Ovary (tissue), 3 donors: ENCODE measurements around the gene KRTAP26-1.

ENCODE experiments used
- POLR2A ChIP-seq: fragments of 450-650 bp; IDR thresholded peaks from one replicate; pipeline ENCODE4 v1.6.1; 2017; ENCODE audit warnings: antibody characterized with exemption, mild to moderate bottlenecking, moderate library complexity
- TF ChIP-seq, protein P1 (sequence below), 3 donors: fragments of 450-650 bp in 2 of 3; fragments of 200-600 bp in 1 of 3; IDR thresholded peaks; one replicate each; pipeline versions ENCODE4 v1.5.1 to v1.8.0; 2016 to 2022; ENCODE audit warnings: antibody characterized with exemption in 3 of 3, mild to moderate bottlenecking in 1 of 3
- donor health status: DM: no; HTN: no; CAD: no.

- TF ChIP-seq, protein P1, sequence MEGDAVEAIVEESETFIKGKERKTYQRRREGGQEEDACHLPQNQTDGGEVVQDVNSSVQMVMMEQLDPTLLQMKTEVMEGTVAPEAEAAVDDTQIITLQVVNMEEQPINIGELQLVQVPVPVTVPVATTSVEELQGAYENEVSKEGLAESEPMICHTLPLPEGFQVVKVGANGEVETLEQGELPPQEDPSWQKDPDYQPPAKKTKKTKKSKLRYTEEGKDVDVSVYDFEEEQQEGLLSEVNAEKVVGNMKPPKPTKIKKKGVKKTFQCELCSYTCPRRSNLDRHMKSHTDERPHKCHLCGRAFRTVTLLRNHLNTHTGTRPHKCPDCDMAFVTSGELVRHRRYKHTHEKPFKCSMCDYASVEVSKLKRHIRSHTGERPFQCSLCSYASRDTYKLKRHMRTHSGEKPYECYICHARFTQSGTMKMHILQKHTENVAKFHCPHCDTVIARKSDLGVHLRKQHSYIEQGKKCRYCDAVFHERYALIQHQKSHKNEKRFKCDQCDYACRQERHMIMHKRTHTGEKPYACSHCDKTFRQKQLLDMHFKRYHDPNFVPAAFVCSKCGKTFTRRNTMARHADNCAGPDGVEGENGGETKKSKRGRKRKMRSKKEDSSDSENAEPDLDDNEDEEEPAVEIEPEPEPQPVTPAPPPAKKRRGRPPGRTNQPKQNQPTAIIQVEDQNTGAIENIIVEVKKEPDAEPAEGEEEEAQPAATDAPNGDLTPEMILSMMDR (IDR thresholded peaks at IDR 0.05), result no peak
- TF ChIP-seq POLR2A, result no peak
Measured at GRCh38 chr21:30336596-30336995, 16.5 kb upstream of the KRTAP26-1 start.
